Placental pericyte (primary cell): Measurements from ENCODE around the gene MRPS31. TPM values are rescaled to one million over a fixed set of nuclear protein-coding genes. Genes with fewer than 3 reads are reported as not detected.

Experiments used
- small RNA-seq: library from RNA; depleted of rRNA; stranded (forward); fragments of <200 nt; gene quantifications from one replicate; pipeline ENCODE3, GENCODE V24; 2012; ENCODE audit warnings: low replicate concordance
- total RNA-seq: library from RNA; depleted of rRNA; stranded (reverse); fragments of >200 nt; gene quantifications from 2 replicates; pipeline ENCODE4 v1.2.3, GENCODE V29; 2012

MRPS31 gene
- total RNA-seq: 14.9 and 18.0 TPM in 2 replicates

DNA sequence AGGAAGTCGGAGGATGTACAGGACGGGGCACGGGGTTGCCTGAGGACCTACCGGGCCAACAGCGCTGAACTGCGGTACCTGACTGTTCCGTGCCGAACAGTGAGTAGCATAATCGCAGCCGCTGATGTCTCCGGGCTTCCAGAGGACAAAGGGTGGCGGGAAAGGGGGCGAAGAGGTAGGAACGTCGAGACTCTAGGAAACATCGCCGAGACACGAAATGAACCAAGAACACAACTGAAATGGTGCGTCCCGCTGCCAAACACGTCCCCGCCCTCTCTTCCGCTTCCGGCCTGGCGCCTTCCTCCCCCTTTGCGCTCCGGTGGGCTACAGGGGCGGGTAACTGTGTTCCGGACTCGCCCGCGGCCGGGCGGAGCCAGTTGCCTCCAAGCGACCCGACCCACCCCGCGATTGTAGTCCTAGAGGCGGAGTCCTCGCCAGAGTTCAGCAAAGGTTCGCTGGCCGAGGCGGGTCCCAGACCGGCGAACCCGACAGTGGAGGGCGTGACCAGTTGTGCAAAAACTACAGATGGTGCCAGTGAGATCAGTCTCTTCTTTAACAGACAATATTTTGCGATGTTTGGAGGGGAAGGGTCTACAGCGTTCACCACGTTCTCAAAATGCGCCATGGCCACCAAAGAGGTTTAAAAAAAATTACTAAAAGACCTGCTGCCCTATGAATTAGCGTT, at the start of gene MRPS31:
Gene MRPS31, minus strand, starts transcription at position 257 of the 685 bp plus-strand sequence. Its CDS starts 54 bp downstream, at position 203.

DNA sequence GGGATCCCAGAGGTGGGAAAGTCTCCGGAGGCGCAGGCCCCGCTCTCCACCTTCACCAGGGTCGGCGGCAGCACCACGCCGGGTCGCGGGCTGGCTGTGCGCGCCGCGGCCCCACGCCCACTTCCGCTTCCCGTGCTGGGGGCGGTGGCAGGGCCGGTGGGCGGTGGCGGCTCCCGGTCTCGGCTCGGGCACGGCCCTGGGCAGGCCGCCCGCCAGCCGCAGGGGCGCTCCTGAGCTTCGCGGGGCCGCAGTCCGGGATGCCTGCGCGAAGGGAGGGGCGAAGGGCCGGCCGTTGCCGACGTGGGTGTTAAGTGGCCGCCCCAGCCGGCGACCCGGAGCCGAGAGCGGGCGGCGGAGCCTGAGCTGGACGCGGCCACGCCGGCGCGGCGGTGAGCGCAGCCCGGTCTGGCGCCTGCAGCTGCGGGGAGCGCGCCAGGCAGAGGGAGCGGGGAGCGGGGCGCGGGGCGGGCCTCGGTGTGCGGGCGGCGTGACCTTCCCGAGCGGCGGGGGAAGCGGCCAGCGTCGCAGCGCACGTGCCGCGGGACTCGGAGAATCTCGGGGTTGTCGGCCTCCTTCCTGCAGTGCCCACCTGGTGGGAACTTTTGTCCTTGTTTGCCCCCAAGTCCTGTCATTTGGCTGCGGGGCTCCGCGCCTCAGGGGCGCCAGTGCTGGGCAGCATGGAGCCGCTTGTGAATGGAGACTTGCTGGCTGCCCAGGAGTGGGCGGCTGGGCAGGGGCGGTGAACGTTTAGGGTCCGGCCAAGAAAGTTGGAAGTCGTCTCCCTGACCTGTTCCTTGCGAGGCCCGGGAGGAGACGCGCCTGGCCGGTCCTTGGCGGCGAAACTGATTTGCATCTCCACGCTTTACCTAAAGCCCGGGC, 18.5 kb upstream of the MRPS31 start, which contains the start of gene SLC25A15:
Gene SLC25A15, plus strand, starts transcription at position 337 of the 879 bp plus-strand sequence. CDS start 3,616 bp downstream, outside the sequence.

Small RNA genes lying within 50 kb of the gene (small RNA-seq; reads per million reads assigned to genes)
- gene MIR320D1: not detected
- gene MIR621: not detected
- not detected for gene RF00017

Other genes starting within 250 kb of the MRPS31 start
- 1.1 and 1.9 TPM in 2 replicates for gene FOXO1, start 104.5 kb downstream of the MRPS31 start, total RNA-seq
- gene SLC25A15, start 18.4 kb upstream of the MRPS31 start, total RNA-seq: 13.3 and 30.4 TPM in 2 replicates
- 39.5 and 46.0 TPM in 2 replicates for gene ELF1, start 248.1 kb upstream of the MRPS31 start, total RNA-seq